ENCODE results near the gene RAD18.

RAD18 gene

DNA sequence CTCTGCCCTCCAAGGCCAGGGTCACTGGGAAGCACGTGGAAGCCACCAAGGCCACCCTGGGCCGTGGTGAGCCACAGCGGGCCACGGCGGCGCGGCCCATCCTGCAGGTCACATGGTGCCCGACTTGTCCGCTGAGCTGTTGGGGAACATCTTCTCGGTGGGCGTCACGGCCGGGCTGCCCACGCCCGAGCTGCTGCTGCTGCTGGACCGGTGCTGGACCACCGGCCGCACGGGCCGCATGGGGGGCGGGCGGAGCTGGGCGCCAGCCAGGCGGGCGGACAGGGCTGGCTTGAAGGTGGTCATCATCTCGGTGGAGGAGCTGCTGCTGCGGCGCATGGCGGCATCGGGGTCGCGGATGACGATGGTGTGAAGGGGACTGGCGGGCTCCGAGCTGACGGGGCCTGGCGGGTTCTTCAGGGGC lies 22.1 kb upstream of the RAD18 start:
- no peak for DNase-seq

DNA sequence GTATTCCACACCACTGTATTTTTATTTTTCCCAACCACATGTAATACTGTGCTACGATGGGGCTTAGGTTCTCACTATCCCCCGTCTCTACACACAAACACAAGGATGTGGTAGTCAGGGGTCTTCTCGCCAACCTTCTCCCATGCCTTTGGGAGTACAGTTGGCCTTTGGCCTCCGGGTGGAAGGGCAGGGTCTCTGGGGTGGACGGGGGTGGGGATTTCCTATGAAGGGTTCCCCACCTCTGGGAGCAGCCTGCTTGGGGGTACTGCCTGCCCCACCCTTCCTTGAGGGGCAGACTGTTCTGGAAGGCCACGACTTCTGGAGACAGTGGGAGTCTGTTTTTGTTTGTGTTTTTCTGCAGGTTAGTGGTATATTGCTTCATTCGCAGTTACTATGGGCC lies 21.3 kb upstream of the RAD18 start:
- no peak for DNase-seq

DNA sequence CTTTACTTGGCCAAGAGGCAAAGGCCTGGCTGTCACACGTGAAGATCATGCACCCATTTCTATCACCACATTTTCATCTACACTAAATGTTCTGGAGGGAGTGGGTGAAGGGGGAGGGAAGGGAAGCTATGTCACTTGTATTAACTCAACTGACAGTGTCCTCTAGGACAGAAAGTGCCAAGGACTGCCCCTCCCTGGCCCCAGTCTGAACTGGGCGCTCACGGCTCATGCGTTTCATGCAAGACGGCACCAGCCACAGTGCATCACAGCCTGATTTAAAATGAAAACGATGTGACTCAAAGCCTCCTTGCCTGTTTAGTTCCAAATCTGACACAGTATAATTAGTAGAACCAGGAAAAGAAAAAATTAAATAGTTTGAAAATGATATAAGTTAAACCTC lies 20.8 kb upstream of the RAD18 start:
- no peak for DNase-seq

DNA sequence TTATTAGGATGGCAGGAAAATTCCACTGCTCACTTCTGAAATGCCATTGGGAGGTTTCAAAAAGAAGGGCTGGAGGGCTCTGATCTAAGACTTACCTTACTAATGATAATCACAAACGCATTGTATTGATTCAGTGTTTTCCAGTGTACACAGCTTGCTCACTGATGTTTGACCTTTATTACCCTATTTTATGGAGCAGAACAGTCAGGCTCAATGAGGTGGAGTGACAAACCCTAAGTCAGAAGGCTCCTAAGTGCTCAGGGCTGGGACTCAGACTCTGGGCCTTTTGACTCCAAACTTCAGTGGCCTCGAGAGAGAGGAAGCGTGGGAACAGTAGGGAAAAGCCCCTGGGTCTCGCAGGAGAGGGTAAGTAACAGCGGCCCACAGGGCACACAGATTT lies 20.3 kb upstream of the RAD18 start:
- no peak for DNase-seq

DNA sequence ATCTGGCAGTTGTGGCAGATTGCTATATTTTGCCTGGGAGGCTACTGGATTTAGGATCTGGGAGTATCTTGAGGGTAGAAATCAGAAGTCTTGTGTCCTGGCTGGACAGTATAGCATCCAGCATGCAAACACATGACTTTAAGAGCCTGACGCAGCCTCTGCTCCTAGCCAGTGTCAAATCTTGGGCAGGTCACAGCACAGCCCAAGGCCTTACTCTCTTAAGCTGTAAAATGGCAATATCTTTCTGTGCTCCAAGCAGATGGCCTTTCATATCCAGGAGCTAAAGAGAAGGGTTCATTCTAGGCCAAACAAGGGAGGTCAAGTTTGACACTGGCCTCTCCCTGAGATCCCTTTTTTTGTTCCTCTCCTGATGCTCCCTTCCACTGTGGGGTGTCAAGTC lies 19.8 kb upstream of the RAD18 start:
- DNase-seq: no peak

DNA sequence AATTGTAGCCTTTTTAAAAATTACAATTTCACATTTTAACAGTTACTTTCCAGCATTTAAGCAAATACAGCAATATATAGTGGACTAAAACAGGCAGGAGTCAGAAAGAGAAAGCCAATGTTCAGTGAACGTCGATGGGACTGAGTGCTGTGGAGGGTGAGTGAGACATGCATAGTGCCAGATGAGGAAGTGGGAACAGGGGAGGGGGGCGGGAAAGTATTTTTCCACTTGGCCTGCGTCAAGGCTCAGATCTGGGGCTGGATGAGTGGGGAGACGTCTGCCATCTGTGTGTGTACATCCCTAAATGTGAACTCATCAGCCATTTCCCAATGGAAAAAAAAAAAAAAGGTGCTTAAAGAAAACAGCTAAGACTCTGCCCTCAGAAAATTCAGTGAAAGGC lies 19.2 kb upstream of the RAD18 start:
- DNase-seq: no peak

DNA sequence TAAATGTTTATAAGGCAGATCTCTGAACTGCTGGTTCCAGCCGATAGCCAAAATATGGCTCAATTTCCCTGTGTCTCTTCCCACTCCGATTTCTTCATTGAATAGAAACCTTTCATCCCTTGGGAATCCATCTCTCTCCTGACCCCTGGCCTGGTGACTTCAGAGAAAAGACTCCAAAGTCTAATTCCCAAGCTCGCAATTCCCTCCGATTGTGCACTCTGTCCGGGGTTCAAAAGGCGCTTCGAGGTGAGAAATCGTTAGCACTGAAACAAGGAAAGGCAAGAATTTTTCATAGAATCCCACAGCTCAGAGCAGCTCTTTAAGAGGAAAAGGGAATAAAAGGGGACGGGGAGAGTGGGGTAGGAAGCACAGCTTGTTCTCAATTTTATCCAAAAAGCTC lies 18.4 kb upstream of the RAD18 start:
- DNase-seq: no peak

DNA sequence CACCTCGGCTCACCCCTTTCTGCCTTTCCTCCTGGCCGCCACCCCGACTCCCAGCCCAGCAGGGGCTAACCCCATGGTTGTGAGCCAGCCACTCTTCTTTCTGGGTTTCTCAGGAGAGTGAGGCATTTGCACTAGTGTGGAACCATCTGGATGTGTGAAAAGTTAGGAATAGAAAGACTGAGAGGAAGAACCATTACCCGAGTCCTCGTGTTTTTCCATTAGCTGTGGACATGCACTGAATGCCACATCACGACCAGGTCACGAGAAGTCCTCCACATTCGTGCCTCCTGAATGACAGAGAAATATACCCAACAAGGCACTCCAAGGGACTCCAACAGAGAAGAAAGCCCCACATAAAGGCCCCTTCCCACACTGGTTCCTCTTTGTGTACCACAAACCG lies 18.0 kb upstream of the RAD18 start:
- DNase-seq: no peak

DNA sequence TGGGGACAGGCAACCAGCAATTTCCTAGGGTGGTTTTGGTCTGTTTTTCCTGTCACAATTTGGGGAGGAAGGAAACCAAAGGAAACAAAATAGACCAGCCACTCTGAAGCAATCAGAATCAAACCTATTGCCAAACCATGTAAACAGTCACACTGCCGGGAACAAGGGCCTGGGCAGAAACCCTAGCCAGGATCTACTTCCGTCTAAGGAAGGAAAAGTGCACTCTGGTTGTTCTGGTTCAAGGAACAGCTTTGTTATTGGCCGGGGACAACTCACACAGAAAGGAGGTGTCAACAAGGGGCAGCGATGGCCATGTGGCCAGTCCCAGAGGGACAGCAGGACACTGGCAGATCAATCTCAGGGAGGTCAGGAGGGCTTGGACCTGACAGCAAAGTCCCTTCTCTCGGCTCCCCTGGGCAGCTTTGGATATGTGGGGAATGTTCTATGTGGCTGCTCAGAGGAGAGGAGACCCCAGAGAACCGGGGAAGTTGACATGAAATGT lies 17.5 kb upstream of the RAD18 start:
- no peak for DNase-seq

DNA sequence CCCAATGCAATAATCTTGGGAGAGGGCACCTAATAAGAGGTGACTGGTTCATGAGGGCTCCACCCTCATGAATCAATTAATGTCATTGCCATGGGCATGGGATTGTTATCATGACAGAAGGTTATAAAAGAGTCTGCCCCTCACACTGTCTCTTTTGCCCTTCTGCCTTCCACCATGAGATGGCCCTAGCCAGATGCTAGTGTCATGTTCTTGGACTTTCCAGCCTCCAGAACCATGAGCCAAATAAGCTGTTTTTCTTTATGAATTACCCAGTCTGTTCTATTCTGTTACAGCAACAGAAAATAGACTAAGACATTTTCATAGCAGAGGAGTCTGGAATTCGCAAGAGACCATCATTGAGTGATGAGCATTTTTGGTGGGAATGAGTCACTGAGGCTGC lies 16.0 kb upstream of the RAD18 start:
- no peak for DNase-seq

DNA sequence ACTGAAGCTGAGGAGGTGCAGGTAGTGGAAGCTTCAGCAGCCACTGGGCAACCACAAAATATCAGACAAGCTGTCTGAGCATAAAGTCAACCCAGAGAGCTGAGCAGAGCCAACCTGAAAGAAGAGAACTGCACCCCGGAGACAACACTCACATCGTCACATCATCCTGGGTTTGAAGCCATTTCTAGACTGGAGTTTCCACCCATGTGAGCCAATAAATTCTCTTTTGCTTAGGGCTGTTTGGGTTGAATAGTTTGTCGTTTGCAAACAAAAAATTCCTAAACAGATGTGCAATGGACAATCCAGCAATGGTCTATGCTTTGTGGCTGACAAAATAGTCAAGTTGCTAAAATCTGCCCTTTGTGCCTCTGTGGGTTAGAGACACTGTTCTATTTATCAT lies 15.3 kb upstream of the RAD18 start:
- no peak for DNase-seq

DNA sequence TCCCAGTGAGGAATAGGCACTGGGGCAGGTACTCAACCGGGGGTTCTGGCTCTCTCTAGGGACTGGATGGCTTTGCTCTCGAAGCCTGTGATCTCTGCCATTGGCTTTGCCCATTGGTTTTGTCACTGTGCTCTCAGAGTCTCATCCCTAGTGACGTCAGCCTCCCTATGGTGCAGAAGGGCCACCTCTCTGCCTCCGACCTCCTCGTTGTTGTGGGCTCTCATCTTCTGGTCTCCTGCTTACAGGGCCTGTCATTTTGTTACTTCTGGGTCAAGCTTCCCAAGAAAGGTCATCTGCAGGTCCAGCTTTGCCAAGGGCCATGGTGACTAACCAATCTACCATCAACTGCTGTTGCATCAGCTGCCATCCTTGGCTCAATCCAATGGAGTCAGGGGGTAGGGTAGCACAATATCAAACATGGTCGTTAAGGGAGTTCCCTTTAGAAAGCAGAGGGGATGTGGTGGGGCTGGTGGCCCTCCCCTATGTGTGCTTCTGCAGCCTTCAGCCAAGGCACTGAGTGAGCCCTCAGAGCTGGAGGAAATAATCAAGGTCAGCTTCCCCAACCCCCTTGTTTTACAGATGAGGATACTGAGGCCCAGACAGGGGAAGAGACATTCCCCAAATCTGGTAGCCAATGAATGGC lies 13.4 kb upstream of the RAD18 start:
- no peak for DNase-seq

DNA sequence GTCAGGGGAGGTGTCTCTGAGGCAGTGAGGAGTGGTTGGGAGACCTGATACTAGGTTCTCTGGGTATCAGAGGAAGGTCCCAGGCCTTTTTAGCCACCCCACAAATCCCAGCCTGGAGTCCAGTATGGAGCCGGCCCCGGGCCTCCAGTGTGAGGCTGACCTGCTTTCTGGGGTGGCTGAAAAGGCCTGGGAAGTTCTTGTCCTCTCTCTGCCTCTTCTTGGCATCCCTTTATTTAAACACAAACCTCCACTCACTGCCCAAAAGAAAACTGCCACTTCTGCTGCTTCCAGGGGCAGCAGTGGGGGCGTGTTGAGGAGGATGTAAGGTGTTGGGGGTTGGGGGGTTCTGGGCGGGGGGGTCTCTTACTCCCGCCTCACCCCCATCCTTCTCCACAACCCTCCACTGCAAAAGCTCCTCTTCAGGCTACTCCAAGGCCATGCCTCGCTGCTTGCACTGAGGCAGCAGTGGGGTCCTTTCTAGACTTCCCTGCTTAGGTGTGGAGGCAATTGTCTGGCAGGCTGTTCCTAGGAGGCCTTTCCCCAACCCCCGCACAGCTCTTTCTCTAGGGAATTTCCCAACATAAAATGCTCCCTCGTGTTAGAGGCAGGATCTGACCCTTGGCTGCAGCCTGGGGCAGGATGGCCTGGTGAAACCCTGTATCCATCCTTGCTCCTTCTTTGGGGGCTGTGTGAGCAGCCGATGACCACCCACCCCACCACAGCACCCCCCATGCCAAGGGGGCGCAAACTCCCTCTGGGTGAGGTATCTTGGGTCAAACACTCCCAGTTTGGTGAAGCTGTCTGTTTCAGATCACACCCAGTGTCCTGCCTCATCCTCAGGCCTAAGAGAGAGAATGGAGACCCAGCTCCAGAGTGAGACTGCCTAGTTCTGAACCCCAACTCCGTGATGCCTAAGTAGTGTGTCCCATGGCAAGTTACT lies 12.1 kb upstream of the RAD18 start:
- DNase-seq: peak; percentile 10

DNA sequence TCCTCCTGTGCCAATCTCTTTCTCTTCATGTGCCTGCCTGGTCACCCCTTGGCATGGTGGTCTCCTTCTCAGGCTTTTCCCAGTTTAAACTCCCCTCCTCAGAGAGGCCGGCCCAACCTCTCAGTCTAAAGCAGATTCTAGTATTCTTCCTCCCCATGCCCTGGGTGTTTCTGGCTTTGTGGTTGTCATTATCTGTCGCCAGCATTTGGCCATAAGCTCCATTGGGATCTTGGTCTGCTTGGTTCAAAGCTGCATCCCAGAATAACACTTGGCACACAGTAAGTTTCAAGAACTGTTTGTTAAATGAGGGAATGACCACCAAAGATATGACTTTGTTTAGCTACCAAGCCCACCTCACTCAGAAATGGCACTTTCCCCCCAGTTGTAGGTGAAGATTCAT lies 11.2 kb upstream of the RAD18 start:
- no peak for DNase-seq

DNA sequence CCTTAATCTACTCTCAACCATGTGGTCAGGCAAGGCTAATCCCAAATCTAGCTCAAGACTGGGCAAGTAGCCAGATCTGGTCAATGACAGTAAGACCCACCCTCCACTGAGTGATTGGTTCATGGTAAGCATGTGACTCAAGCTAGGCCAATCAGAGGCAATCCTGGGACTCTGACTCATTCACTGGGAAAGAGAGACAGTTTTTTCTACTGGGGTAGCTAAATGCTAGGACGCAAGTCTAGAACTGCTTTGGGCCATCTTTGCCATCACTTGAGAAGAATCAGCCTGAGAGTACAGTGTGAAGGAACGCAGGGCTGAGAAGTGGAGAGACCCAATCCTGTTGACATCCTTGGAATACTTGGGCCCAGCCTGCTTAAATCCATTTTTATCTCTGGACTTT lies 9.4 kb upstream of the RAD18 start:
- peak; percentile 5 for DNase-seq

DNA sequence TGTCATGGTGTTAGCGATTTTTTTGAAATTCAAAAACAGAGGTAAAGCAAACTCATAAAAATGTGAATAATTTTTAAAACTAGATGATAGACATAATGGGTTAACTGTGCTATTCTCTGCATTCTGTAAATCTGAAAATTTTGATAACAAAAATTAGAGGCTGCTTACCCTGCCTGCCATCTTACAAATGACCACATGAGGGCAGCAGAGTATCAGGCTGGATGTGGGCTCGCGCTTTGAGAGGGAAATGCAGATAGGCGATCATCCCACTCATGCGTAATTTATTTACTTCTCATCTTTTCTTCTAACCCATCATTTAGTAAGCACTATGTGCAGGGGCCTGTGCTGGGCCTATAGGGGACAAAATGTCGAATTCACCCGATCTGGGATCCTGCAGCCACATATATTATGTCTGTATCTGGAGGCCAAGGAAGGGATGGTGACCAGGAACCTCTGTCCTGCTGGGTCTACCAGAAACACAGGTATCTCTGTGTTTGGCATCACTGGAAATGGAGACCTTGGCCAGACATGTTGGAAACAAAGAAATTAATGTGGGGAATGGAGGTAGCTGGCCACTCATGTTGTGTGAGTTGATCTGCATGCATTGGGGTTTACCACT lies 7.8 kb upstream of the RAD18 start:
- peak; percentile 28 for DNase-seq

DNA sequence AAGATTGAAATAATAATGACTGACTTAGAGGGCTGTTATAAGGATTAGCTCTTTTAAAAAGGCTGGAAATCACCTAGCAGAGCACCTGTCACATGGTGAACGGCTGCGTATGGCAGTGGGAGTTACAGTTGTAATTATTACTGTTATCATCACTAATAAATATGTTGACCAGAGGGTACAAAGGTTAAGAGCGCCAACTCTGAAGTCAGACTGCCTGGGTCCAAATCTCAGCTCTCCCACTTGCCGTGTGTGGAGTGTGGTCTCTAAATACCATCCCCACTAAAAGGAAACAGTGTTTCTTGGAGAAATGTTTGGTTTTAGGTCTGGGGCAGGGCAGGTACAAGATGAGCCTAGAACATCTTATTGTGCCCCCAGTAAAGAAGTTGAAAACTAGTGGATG lies 6.0 kb upstream of the RAD18 start:
- DNase-seq: no peak

DNA sequence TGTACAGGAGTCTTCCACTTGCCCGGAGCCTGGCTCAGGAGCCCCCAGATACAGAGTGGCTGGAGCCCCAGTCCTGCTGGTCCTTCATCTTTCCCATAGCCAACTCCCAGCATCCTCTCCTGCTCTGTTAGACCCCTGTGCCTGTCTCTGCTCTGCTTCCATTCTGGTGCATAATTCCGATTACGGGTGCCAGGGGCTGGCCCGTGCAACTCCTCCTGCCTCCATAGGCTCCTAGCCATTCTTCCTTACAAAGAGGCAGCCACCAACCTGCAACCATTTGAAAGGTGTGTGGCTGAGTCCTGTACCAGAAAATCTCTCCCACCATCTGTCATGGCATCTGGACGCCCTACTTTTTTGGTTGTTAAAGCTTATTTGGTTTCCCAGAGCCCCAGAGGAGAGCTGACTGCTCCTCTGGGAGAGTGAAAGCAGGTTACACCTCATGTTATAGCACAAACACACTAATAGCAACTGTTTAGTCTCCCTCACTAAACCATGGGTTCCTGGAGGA lies 5.2 kb upstream of the RAD18 start:
- no peak for DNase-seq

DNA sequence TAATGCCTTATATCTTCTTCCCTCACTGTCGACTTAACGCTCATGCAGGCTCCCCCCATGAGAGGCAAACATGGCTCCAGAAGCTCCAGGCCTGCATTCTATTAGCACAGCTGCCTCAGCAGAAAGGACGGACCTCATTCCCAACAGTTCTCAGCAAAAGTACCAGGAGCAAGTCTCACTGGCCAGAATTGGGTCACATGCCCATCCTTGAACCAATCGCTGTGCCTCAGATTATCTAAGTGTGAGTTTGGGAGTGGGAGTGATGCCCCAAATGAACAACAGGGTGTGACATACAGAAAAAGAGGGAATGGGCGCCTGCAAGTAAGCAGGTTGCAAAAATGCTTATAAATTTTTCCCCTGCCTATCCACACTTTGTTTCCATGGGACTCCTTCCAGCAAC lies 4.3 kb upstream of the RAD18 start:
- DNase-seq: no peak

DNA sequence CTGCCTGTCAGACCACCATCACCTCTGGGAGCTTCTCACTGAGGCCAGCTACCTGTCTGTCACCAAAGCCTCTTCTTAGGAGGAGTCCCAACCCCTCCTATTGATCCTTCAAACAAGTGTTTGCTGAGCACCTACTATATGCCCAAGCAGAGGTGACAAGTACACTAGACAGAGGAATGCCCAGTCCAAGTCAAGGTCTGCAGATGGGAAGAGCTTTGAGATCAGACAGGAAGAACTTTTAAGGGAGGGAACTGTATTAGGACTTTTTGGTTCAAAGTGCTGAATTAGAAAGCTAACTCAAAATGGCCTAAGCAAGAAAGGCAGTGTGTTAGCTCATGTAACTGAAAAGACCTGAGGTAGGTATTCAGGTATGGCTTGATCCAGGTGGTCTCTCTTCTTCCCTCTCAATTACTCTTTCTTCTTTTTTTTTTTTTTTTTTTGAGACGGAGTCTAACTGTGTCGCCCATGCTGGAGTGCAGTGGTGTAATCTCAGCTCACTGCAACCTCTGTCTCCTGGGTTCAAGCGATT lies 3.6 kb upstream of the RAD18 start:
- DNase-seq: no peak

DNA sequence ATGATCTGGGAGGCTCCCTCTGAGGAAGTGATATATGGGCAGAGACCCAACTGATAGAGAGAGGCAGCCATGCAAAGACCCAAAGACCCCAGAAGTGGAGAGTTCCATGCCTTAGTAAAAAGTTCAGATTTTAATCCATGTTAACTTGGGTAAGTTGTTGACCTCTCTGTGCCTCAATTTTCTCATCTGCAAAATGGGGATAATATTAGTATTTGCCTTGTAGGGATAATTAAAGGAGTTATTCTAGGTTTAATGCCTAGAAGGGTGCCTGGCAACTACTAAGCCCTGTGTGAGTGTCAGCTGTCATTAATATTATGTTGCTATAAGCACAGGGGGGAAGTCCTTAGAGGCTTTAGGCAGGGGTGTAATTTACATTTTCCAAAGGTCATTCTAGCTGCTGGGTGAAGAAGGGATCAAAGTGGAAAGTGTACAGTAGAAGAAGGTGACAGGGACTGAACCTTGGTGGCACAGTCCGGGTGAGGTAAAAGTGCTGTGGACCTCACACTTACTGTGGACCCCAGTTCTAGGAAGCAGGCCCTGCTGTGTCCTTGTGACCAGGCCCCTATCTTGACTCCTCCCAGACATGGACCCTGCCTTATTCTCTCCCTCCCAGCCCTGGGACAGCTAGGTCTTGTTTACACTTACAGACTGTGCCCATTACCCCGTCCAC lies 3.0 kb upstream of the RAD18 start:
- DNase-seq: no peak

DNA sequence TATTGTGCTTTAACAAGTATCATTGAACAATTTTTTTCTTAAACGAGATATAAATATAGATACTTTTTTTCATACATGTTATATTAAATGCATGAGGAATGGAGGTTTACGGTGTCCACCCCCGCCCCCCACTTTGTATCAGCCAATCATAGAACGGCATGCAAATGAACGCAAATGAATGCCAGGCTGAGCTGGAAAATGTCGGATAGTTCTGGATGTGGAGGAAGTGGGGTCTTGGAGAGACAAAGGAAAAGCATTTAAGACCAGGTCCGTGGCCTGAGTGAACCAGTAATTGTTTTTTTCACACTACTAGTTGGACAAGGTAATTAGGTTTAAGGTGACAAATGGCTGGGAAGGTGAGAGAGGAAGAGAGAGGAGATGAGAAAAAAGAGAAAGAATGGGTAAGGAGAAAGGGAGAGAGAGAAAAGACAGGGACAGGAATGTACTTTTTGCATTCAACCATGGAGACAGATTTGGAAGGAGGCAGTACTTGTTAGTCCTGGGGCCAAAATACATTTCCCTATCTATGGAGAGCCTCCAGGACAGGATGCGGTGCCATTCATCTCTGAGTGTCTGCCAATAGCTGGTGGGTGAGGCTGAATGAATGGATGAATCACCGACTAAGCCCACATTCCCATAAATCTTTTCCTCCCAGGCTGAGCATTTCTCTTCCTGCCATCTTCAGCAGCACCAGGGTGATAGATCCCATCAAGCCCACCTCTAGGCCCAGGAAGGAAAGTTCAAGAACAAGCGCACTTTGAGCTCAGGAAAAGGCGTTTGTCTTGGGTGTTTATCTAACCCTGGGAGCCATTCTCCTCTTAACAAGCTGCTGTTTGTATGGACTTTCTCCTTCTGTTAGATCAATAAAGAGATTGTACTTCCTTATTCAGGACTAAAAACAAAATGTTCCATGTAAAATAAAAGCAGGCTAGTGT lies 1.4 kb upstream of the RAD18 start:
- DNase-seq: peak; percentile 84

Data from kidney glomerular epithelial cell (primary cell).